Sigmoid colon (tissue), 4 donors: ENCODE measurements around the gene FUOM.

Source experiments
- CTCF ChIP-seq, 4 experiments: fragments of 450-650 bp in 3 of 4; fragments of 200-600 bp in 1 of 4; IDR thresholded peaks; one replicate each; pipeline ENCODE4 v1.5.1; 2016 to 2019; ENCODE audit warnings: antibody characterized with exemption in 4 of 4, mild to moderate bottlenecking in 3 of 4, moderate library complexity in 2 of 4
- POLR2AphosphoS5 ChIP-seq, 4 donors: sonication (generic); formaldehyde crosslinking; IDR thresholded peaks; one replicate each; pipeline ENCODE4 v1.6.1; 2017; ENCODE audit warnings: antibody characterized with exemption in 4 of 4

- TF ChIP-seq CTCF (IDR thresholded peaks at IDR 0.05): no peak
- no peak for TF ChIP-seq POLR2AphosphoS5 (IDR thresholded peaks at IDR 0.05)
Measured at GRCh38 chr10:133327651-133328357, 30.0 kb downstream of the FUOM start.
